Renal cortical epithelial cell (primary cell): Measurements from ENCODE around the gene TEX26. TPM values are rescaled to one million over a fixed set of nuclear protein-coding genes. Genes with fewer than 3 reads are reported as not detected.

ENCODE experiments used
- DNase-seq: peaks from one replicate; pipeline ENCODE4 v3.0.0-alpha.2; 2011; ENCODE audit warnings: low read depth
- total RNA-seq: library from RNA; depleted of rRNA; stranded (reverse); fragments of >200 nt; gene quantifications from 2 replicates; pipeline ENCODE4 v1.2.3, GENCODE V29; 2014

Gene TEX26
- total RNA-seq, 1 donor from 2014 or later = not detected

DNA sequence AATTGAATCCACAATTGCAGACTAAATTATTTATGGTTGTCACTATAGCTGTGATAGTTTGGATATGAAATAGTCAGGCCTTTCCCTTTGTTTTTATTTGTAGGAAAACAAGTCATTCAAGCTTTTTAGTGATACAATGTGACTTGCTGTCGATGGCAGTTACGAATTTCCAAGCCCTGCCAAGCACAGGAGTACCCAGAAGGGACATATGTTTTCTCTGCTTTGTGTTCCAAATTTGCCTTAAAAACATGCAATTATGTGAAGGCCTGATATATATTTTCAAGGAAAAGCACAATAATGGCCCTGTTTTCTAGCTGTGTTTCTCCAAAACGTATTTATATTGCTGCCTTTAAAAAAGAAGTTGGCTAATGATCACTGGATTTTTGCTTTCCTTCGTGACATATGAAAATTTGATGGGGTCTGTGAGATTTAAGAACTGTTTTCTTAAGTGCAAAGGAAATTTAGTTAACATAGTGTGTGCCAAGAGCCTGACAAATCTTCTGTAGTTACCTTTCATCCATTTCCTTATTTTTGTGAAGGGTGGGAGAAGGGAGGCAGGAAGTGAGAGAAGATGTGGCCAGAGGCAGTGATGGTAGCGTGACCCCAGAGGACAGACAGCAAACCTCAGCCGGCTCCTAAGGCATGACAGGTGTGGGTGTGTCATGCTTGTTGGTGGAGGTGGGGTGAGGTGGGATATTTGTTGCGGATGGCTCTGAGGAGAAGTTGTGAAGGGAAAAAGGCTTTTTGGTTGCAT lies 79.6 kb downstream of the TEX26 start:
- DNase-seq = no peak

DNA sequence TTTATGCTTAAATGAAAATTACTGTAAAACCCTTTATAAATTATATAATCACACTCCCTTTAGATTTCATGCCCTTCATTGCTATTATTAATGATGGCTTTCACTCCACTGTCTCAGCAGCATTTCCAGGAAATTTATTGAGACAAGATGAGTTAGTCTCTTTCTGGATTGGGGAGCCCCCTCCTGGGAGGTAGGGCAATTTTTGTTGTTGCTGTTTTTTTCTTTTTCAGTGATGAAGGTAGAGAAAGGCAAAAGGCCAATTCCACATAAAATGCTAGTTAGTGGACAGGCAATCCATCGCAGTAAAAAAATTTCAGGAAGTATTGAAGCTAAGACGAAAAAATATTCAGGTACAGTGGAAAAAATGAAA lies 80.2 kb downstream of the TEX26 start:
- DNase-seq = no peak

GRCh38 chr13:31014456-31014855 lies 82.0 kb downstream of the TEX26 start:
- DNase-seq = no peak

- DNase-seq = no peak
Observed at GRCh38 chr13:31015199-31015598, 82.7 kb downstream of the TEX26 start.

GRCh38 chr13:31016342-31017325 lies 84.2 kb downstream of the TEX26 start:
- DNase-seq = no peak

DNA sequence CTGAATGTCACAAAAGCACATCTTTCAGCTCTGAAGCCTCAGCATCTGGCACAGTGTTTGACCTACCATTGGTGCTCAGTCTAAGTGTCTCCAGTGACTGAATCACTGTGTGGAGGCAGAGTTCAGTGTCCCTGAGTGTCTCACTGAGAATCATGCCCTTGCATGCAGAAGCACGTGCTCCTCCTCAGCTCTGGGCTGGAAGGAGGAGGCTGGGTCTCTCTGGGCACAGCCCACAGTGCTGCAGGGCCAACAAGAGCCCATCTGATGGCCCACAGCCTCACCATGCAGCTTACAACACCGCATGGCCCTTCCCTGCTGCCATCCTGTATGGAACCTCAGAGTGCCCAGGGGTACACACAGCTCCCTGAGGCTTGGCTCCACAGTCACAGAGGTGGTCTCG lies 86.1 kb downstream of the TEX26 start:
- DNase-seq = no peak

DNA sequence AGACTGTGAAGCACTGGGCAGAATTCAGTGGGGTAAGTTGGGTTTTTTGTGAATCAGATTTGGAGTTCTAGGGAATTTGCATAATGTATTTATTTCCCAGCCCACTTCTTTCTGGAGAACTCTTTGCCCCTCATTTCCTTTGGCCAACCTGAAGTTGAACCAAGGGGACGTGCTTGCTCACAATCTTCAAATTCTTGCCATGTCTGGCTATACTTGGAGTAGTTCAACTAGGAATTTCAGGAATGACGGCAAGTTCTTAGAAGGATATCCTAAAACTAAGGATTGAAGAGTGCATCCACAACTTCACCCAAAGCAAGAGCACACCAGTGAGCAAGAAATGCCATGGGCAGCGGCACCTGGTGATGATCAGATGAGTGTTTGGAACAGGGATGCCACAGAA lies 88.5 kb downstream of the TEX26 start:
- DNase-seq = no peak

DNA sequence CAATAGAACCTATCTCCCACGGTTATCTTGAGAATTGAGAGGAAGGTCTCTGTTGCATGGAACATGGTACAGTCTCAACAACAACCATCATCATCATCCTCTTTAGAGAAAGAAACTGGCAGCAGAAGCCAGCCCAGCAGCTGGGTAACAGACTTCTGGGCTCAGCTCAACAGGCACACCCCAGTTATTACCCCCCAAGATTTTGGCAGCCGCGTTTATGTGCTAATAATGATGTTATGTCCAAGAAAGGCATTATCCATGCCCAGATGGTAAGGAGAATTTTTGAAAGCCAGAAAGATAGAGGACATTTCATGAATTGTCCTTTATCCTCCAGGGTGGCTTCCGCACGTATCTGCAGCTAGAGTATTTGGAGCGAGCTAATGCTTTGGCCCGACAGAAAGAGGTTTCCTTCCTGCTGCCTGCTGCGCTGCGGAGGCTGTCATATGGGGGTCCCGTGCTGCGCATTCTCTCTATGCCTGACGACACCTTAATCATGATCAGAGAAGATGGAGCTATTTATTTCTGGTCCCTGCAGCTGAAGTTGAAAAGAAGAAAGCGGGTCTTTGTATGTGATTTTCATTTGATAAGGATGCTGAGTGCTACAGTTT lies 89.9 kb downstream of the TEX26 start:
- DNase-seq = no peak

- DNase-seq = no peak
Observed at GRCh38 chr13:31022928-31023530, 90.6 kb downstream of the TEX26 start.

Other genes starting within 250 kb of the TEX26 start
- 0.85 and 5.6 TPM in 2 replicates for gene ALOX5AP, start 197.1 kb upstream of the TEX26 start, total RNA-seq
- 0.10 and 0.17 TPM in 2 replicates for gene MEDAG, start 26.4 kb upstream of the TEX26 start, total RNA-seq
- gene HSPH1, start 229.2 kb downstream of the TEX26 start, total RNA-seq = 50.0 and 102 TPM in 2 replicates